MM.1S (cell line): ENCODE measurements around the gene GRIA3.

Source experiments
- DNase-seq: peaks from one replicate; pipeline ENCODE4 v3.0.0-alpha.2; 2015
- H2AFZ ChIP-seq: fragments of 300-600 bp; sonication (generic); 2 replicates; pipeline ENCODE4 v1.6.0; 2016; ENCODE audit warnings: antibody characterized with exemption, low read length
- H3F3A ChIP-seq: fragments of 300-600 bp; sonication (generic); 2 replicates; pipeline ENCODE4 v1.6.1; 2016; ENCODE audit warnings: mild to moderate bottlenecking, antibody characterized with exemption, low read length, moderate library complexity, mixed read lengths; ENCODE audit not compliant: insufficient read depth
- H3K27ac ChIP-seq: fragments of 300-600 bp; sonication (generic); 2 replicates; pipeline ENCODE4 v1.5.1; 2016; ENCODE audit warnings: mild to moderate bottlenecking, low read length
- H3K27me3 ChIP-seq: fragments of 300-600 bp; sonication (generic); replicated peaks from 2 replicates; pipeline ENCODE4 v1.6.0; 2016; ENCODE audit warnings: low read length; ENCODE audit not compliant: insufficient read depth
- H3K36me3 ChIP-seq: fragments of 300-600 bp; sonication (generic); replicated peaks from 2 replicates; pipeline ENCODE4 v1.6.1; 2016; ENCODE audit warnings: mild to moderate bottlenecking, low read length, mixed read lengths; ENCODE audit not compliant: insufficient read depth
- H3K4me1 ChIP-seq: fragments of 300-600 bp; sonication (generic); 2 replicates; pipeline ENCODE4 v1.6.1; 2016; ENCODE audit warnings: low read length, mixed read lengths
- H3K4me2 ChIP-seq: fragments of 300-600 bp; sonication (generic); 2 replicates; pipeline ENCODE4 v1.6.0; 2016; ENCODE audit warnings: low read depth, low read length
- H3K4me3 ChIP-seq: fragments of 300-600 bp; sonication (generic); 2 replicates; pipeline ENCODE4 v1.5.1; 2016; ENCODE audit warnings: low read length, mixed read lengths
- H3K79me2 ChIP-seq: fragments of 300-600 bp; sonication (generic); 2 replicates; pipeline ENCODE4 v1.6.1; 2016; ENCODE audit warnings: mixed run types, low read length, mixed read lengths
- H3K9ac ChIP-seq: fragments of 300-600 bp; sonication (generic); 2 replicates; pipeline ENCODE4 v1.6.1; 2016; ENCODE audit warnings: low read length, mixed read lengths
- H3K9me2 ChIP-seq: fragments of 300-600 bp; sonication (generic); replicated peaks from 2 replicates; pipeline ENCODE4 v1.6.1; 2016; ENCODE audit warnings: mild to moderate bottlenecking, low read length, mixed read lengths; ENCODE audit not compliant: insufficient read depth
- H3K9me3 ChIP-seq: fragments of 300-600 bp; sonication (generic); replicated peaks from 2 replicates; pipeline ENCODE4 v1.6.1; 2016; ENCODE audit warnings: mild to moderate bottlenecking, low read length, mixed read lengths; ENCODE audit not compliant: insufficient read depth
- H4K20me1 ChIP-seq: fragments of 300-600 bp; sonication (generic); 2 replicates; pipeline ENCODE4 v1.6.1; 2016; ENCODE audit warnings: mild to moderate bottlenecking, low read length, moderate library complexity, mixed read lengths; ENCODE audit not compliant: insufficient read depth
- EZH2 ChIP-seq: fragments of 300-600 bp; sonication (generic); optimal IDR thresholded peaks from 2 replicates; pipeline ENCODE3; 2017; ENCODE audit warnings: low read depth, mild to moderate bottlenecking, antibody characterized with exemption, low read length, mixed read lengths
- EZH2phosphoT487 ChIP-seq: fragments of 300-600 bp; sonication (generic); IDR thresholded peaks from 2 replicates; pipeline ENCODE4 v1.6.1; 2018; ENCODE audit warnings: antibody characterized with exemption, low read length
- TF ChIP-seq, protein P1 (sequence below): fragments of 300-600 bp; sonication (generic); IDR thresholded peaks from 2 replicates; pipeline ENCODE4 v1.5.1; 2016; ENCODE audit warnings: antibody characterized with exemption, low read length, mixed read lengths

The GRIA3 gene

DNA sequence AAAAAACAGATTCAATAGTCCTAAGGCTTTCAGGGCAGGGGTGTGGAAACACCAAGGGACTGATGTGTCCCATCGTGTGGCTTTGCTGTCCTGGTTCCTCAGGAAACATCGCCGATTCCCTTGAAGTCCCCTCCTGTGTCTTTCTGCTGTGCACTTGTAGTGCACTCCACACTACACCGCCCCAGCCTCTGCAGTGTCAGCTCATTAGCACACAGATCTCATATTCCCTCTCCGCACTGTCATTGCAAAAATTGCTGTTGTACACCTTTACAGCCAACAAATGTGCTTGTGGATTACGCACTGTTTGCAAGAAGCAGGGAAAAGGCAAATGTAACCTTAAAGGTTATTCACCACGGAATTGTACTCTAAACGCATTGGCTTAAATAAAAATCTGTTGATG is 5.3 kb downstream of the GRIA3 start:
- Histone ChIP-seq H3K79me2 (no peaks in the 10 kb centered on the region), H3K9ac (no peak overlapping the region), H3K4me1 (no peaks in the 10 kb centered on the region), H3K27ac (no peak overlapping the region), H4K20me1 (no peaks in the 10 kb centered on the region), H3F3A (no peaks in the 10 kb centered on the region), H2AFZ (no peak overlapping the region), H3K9me3 (no peaks in the 10 kb centered on the region), H3K4me2 (no peak overlapping the region), H3K9me2 (no peaks in the 10 kb centered on the region), H3K36me3 (no peaks in the 10 kb centered on the region), H3K27me3 (no peaks in the 10 kb centered on the region), H3K4me3 (no peak overlapping the region)
- no peak for DNase-seq
- TF ChIP-seq, protein P1, sequence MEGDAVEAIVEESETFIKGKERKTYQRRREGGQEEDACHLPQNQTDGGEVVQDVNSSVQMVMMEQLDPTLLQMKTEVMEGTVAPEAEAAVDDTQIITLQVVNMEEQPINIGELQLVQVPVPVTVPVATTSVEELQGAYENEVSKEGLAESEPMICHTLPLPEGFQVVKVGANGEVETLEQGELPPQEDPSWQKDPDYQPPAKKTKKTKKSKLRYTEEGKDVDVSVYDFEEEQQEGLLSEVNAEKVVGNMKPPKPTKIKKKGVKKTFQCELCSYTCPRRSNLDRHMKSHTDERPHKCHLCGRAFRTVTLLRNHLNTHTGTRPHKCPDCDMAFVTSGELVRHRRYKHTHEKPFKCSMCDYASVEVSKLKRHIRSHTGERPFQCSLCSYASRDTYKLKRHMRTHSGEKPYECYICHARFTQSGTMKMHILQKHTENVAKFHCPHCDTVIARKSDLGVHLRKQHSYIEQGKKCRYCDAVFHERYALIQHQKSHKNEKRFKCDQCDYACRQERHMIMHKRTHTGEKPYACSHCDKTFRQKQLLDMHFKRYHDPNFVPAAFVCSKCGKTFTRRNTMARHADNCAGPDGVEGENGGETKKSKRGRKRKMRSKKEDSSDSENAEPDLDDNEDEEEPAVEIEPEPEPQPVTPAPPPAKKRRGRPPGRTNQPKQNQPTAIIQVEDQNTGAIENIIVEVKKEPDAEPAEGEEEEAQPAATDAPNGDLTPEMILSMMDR, result no peak
- TF ChIP-seq EZH2 (no peak), EZH2phosphoT487 (no peak)

GRCh38 chrX:123190096-123190495 is 6.0 kb downstream of the GRIA3 start:
- H4K20me1 ChIP-seq, result no peaks in the 10 kb centered on the region
- no peak overlapping the region for H3K4me2 ChIP-seq
- H3K4me3 ChIP-seq, result no peak overlapping the region
- no peaks in the 10 kb centered on the region for H3K4me1 ChIP-seq
- no peaks in the 10 kb centered on the region for H3K36me3 ChIP-seq
- no peaks in the 10 kb centered on the region for H3K79me2 ChIP-seq
- H3K9ac ChIP-seq, result no peak overlapping the region
- H3K9me3 ChIP-seq, result no peaks in the 10 kb centered on the region
- H3K9me2 ChIP-seq, result no peaks in the 10 kb centered on the region
- TF ChIP-seq EZH2phosphoT487, result no peak
- TF ChIP-seq EZH2, result no peak
- TF ChIP-seq, protein P1, result no peak
- no peaks in the 10 kb centered on the region for H3K27me3 ChIP-seq
- DNase-seq, result no peak
- H2AFZ ChIP-seq, result no peak overlapping the region
- no peaks in the 10 kb centered on the region for H3F3A ChIP-seq
- no peak overlapping the region for H3K27ac ChIP-seq

- no peak for DNase-seq
- Histone ChIP-seq H3K9me2 (no peaks in the 10 kb centered on the region), H2AFZ (no peak overlapping the region), H3K4me2 (no peak overlapping the region), H3K4me3 (no peak overlapping the region), H3K9ac (no peak overlapping the region), H3K27me3 (no peaks in the 10 kb centered on the region), H3K4me1 (no peaks in the 10 kb centered on the region), H3F3A (no peaks in the 10 kb centered on the region), H4K20me1 (no peaks in the 10 kb centered on the region), H3K9me3 (no peaks in the 10 kb centered on the region), H3K27ac (no peak overlapping the region), H3K36me3 (no peaks in the 10 kb centered on the region), H3K79me2 (no peaks in the 10 kb centered on the region)
- no peak for TF ChIP-seq EZH2phosphoT487
- TF ChIP-seq, protein P1, result no peak
- no peak for TF ChIP-seq EZH2
Measured at GRCh38 chrX:123193101-123193500, 9.0 kb downstream of the GRIA3 start.
